Renal cortex interstitium (tissue), 11 donors: ENCODE data around the gene GRK6. TPM values are rescaled to one million over a fixed set of nuclear protein-coding genes. Genes with fewer than 3 reads are reported as not detected.
A peak's percentile ranks its signal among the peaks of the same experiment; 100 is the strongest.

Source experiments
- DNase-seq, 11 donors: peaks; one replicate each; pipeline ENCODE4 v3.0.0-alpha.2; 2013; ENCODE audit warnings: low read depth in 9 of 11, low spot score in 4 of 11; ENCODE audit errors: extremely low read depth in 1 of 11
- polyA plus RNA-seq, 3 donors: library from polyadenylated mRNA; unstranded; fragments of 120-200 nt; gene quantifications; one replicate each; pipeline ENCODE4 v1.2.1, GENCODE V29; 2013; ENCODE audit not compliant: insufficient read length in 3 of 3

The GRK6 gene
- polyA plus RNA-seq, 3 donors, result 21.2 to 31.2 (median 30.8) TPM

DNA sequence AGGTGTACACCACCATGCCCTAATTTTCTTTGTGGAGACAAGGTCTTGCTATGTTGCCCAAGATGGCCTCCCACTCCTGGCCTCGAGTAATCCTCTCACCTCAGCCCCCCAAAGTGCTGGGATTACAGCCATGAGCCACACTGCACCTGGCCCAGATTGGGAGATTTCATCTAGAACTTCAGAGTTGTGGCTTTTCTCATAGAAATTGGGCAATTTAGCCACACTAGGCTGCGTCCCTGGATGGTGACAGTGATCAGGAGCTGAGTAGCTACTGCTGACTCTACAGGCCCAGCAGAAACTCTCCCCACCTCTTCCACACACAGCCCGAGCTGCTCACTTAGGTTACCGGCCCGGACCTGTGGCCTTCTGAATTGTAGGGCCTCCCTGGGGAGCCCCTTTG, 33.7 kb upstream of the GRK6 start:
- DNase-seq, result no peak

DNA sequence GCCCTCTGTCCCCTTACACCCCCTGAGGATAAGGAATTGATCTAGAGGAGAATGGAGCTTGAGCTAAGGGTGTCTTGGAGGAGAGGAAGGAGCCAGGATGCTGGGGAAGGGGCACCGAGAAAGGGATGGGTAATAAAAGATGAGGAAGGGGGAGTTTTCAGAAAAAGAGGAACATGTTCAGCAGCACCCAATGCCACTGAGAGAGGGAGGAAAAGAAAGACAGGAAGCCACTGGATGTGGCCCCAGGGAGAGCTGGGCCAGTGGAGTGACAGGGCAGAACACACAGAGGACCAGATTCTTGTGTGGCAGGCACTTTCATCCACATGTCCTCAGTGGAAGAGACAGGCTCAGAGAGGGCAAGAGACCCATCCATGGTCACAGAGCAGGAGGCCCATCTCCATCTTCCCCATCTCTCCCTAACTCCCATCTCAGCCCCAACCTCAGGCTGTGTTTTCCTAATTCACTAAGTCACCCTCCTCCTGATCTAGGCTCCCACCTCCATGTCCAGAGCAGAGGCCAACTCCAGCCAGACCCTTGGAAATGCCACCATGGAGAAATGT, 33.2 kb upstream of the GRK6 start:
- no peak for DNase-seq

DNA sequence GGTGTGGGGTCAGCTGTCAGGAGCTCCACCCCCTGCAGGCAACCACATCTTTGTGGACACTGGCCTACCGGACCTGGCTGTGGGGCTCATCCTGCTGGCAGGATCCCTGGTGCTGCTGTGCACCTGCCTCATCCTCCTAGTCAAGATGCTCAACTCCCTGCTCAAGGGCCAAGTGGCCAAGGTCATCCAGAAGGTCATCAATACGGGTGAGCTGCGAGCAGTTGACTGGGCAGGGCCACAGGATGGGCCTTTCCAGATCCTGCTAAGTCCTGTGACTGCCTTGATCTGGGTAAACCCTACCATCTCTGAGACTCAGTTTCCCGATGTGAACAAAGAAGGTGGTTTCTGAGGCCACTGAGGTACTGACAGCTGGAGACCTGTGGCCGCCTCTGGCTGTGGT, 32.5 kb upstream of the GRK6 start:
- DNase-seq, result no peak

DNA sequence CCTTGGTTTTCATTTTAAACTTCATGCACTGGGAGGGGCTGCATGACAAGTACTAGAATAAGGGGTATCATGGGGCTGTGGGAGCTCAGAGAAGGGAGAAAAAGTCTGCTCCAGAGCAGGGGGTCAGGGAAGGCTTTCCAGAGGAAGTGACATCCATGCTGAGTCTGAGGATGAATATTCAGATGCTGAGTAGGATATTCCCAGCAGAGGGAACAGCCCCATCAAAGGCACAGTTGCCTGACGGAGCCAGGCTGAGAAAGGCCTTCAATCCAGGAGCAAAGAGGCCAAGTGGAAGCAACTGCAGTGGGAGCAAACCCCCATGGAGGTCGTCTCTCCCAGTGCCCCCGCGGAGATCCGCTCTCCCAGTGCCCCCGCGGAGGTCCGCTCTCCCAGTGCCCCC, 30.4 kb upstream of the GRK6 start:
- no peak for DNase-seq

DNA sequence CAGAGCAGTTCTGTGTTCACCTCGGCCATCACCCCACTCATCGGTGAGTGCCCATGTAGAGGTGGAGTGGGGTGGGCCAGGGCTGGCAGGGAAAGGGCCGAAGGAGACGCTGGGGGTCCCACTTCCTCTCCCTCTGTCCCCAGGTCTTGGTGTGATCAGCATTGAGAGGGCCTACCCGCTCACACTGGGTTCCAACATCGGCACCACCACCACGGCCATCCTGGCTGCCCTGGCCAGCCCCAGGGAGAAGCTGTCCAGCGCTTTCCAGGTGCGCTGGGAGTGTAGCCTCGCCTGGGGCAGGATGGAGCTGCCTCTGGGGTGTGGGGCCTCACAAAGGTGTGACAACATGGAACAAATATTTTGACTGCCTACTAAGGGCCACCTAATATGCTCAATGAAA, 29.7 kb upstream of the GRK6 start:
- no peak for DNase-seq

DNA sequence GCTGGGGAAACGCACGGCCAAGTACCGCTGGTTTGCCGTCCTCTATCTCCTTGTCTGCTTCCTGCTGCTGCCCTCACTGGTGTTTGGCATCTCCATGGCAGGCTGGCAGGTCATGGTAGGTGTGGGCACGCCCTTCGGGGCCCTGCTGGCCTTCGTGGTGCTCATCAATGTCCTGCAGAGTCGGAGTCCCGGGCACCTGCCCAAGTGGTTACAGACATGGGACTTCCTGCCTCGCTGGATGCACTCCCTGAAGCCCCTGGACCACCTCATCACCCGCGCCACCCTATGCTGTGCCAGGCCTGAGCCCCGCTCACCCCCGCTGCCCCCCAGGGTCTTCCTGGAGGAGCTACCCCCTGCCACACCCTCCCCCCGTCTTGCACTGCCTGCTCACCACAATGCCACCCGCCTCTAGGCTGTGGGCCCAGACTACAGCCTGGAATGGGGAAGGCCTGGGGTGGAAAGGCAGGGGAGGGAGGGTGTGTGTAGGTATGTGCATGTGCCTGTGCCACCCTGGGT, 28.5 kb upstream of the GRK6 start:
- no peak for DNase-seq

DNA sequence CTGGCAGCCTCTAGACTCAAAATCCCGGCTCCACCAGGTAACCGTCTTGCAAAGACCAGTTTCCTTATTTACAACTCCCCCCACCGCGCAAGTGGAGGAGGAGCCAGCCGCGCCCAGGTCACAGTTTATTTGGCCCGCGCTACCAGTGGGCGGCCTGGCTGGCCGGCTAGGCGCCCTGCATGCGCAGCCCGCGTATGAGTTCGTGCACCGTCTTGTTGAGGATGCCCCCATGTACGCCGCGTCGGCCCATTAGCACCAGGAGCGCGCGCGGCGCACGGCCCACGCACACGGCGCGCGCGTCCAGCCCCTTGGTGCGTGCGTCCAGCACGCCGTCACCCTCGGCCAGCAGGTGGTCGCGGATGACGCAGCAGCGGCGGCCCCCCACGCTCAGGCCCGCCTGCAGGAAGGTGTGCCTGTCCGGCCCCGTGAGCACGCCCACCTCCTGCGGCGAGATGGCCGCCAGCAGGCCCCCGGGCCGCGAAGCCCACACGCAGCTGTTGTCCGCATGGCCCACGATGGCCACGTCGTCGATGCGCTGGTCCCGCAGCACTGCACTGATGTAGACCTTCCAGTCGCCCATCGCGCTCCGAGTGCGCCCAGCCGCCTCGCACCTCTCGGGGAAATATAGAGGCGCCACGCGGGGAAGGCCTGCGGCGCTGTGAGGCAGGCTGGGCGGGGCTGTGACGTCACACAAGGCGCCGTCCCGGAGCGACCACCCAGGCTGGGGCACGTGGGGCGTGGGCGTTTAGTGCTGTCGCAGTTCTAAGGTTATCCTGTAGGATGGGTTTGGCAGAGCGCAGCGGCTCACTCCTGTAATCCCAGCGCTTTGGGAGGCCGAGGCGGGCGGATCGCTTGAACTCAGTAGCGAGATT, 26.2 kb upstream of the GRK6 start, which contains the start of gene PFN3:
Gene PFN3 (minus strand): TSS at position 665 of the 872 bp plus-strand sequence. CDS start 85 bp downstream, at position 580.
- DNase-seq, result peak in 1 of 11 donors; percentile 58

DNA sequence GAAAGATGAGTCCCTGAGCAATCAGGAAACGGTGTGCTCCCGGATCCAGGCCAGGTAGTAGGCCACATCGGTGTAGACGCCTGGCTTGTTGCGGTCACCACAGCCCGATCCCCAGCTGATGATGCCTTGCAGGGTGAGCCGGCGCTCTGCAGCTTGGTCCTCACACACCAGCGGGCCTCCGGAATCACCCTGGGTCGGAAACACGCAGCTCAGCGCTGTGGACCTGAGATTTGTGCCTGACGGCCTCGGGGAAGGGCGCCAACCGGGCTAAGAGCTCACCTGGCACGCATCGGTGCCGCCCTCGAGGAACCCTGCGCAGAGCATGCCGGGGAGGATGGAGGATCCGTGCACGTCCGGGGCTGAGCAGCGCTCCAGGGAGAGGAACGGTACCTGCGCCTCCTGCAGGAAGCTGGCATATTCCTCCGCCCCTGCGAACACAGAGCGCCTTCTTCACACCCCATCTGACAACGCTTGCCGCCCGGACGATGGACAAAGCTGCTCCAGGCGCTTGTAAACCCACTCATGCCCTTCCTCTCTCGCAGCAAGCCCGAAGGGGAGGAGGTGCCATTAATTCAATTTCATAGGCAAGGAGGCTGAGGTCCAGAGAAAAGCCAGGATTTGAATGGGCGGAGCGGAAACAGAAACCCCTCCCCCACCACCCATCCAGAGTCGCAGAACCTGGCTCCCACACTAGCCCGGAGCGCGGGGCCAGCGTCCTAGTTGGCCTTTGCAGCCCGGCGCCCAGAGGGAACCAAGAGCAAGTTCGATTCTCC, 24.0 kb upstream of the GRK6 start:
- DNase-seq, result peak in 3 of 11 donors; percentile 51 to 56 (median 54)

DNA sequence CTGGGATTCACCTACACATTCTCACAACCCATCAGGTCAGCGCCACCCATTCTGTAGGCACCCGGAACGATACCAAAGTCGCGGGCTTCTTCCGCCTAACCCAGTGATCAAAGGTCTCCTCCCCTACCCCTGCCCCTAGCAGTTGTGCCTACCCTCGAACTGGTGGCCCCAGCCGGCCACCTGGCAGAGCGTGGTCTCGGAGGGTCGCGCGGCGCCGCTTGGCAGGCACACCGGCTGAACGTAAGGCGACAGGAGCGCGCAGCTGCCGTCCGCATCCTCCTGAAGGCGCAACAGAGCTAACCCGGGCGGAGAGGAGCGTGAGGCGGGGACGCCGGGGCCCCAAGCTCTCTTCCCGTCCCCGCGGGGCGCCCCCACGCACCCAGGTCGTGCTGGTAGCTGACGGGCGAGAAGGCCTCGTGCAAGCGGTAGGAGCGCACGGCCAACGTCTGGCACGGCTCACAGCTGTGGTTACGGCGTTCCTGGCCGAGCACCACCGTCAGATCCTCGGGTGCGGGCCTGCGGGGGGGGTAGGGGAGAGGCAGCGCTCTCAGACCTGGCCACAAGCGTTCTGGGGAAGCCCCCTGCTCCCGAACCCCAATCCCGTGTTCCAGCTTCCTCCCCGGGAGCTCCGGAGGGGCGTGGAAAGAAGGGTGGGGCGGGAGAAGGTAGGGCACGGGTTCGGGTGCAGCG, 23.2 kb upstream of the GRK6 start:
- DNase-seq, result no peak

DNA sequence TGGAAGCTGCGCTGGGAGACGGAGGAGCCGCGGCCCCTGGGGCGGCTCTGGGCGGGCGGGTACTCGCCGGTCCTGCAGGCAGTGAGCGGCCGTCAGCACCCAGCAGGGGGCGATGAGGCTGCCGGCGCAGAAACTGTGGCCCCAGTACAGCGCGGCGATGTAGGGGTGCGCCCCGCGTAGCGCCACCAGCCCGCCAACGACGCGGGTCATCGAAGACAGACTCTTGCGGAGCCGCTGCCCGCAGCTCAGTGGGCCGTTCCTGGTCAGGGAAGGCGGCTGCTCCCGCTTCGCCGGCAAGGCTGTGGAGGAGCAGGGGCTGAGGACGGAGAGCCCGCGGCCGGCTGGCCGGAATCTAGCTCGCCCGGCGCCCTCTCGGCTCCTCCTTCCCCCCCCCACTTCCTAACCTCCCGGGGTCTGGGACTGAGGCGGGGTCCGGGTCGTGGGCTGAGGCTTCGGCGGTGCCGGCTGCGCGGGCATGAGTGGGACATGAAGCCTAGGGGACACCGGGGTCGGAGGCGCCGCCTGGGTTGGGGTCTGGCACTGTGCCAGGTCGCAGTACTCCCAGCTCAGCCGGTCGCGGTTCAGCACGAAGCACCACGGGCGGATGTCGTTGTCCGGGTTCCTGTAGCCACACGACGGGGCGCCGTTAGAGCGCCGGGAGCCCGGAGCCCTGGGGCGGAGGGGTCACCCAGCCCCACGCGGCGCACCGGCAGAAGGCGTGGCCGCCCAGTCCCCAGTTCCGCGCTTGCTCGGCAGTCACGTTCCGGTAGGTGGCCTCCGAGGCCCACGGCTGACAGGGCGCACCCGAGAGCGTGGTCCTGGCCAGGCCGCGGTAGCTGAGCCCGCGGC, 22.5 kb upstream of the GRK6 start:
- peak in 3 of 11 donors; percentile 57 to 67 (median 63) for DNase-seq

DNA sequence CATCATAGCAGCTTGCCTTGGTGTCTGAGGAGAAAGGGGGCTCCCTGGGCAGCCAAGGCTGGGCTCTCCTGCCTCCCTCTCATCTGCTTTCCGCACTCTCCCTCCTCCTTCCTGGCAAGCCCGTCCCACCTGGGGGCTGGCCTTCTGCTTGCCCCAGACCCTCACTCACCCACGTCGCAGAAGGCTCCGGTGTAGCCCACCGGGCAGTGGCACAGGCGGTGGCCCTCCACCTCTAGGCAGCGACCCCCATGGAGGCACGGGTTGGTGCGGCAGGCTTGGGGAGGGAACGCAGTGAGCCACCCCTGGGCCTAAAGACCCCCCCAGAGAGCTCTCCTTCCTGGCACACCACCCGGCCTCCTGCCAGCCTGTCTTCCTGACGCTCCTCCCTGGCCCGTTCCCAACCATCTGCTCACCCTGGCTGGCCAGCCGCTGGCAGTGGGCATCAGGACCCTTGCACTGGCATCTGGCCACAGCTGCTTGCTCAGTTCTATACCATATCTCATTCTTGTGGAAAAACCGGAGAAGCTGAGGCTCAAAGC, 21.8 kb upstream of the GRK6 start:
- no peak for DNase-seq

DNA sequence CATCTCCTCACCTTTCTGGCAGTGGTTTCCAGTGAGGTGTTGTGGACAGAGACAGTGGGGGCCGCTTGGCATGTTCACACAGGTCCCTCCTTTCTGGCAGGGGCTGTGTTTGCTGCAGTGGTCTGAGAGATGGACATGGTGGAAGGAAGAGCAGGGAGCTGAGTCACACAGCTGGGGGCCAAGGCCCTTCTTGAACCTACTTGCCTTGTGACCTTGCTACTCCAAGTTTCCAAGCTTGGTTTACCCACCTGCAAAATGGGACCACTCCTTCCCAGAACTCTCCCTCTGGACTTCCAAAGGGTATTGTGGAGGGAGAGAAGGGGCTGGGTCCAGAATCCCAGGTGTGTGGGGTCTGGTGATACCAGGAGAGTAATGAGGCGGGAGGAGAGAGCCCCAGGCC, 21.2 kb upstream of the GRK6 start:
- no peak for DNase-seq

DNA sequence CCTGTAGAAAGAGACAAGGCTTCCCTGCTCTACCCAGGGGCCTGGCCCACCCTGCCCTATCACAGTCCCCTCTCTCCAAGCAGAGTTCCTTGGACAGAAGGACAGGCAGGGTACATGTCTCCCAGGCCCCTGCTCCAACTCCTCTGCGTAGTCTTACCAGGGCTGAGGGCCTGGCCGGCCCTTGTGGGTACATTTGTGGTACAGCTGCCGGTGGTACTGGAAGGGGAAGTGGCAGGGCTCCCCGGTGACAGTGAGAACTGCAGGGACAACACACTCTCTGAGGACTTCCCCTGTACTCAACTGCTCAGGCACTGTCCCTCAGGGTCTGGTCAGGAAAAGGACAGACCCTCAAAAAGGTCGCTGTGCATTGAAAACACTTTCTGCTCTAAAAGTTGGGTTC, 20.7 kb upstream of the GRK6 start:
- no peak for DNase-seq

DNA sequence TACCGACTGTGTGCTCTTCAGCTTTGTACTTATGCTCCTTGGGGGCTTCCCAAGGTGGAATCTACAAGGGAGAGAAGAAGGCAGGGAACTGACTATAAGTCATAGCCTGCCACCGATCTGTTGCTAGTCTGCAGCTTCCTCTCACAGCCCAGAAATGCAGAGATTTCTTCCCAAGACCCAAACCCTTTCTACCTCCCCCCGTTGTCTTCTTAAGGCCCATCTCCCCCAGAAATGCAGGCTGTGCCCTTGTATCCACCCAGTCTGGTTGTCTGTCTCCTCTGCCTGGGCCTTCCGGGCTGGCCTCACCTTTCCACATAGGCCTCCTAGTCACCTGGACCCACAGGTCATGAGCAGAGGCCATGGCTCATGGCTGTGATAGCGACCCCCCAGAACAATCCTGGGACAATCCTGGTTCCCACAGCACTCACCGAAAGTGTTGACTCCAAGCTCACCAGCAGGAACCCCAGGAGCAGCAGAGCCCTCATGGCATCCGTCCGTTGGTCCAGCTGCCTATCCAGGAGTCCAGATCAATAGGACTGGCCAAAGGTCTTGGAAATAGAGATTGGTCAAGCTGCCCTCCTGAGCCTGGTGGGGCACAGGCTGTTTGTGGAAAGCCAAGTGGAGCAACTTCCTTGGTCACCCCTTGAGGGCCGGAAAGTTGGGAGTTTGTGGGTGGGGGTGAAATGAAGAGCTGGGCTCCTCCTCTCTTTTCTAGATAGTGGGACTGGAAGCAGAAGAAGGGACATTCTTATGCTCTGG, 17.3 kb upstream of the GRK6 start, which contains the start of gene F12:
Gene F12 (minus strand): TSS at position 522 of the 759 bp plus-strand sequence. CDS start 37 bp downstream, at position 485.
- DNase-seq, result no peak

DNA sequence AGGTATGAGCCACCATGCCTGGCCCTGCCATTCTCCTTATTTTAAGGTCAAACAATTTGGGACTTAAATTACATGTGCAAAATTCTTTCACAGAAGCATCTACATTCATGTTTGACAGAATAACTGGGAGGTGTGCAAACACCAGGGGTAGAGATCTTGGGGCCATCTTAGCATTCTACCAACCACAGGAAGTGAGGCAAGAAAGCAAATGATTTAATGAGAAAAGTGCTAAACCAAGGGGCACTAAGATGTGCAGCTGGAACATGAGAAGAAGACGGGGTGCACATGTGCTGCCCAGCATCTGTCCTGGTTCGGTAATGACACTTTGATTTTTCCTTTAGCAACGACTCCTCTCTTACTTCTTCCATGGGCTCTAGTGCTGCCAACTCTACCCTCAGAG, 15.9 kb upstream of the GRK6 start:
- no peak for DNase-seq

DNA sequence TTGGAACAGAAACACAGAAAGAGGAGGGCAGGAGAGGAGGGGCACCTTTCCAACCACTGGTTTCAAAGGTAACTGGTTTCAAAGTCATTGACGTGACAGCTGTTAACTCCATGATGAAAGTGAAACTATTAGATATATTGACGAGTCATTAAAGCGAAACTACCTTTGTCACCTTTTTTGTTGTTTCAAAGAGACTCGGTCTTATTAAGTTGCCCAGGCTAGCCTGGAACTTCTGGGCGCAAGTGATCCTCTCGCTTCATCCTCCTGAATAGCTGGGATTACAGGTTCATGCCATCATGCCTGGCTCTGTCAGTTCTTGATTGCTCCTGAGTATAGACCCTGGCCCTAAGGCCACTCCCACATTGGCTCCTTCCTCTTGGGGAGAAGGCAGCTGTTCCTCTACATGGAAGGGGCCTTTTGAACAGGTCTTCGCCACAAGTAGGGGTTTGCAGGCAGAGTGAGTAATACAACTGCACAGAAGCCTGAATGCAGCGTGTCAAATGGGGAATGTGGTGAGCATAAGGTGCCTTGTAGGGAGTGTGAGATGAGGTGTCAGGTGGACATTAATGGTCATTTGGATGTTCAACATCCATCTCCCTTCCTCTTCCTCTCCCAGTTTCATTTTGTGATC, 13.8 kb upstream of the GRK6 start:
- no peak for DNase-seq

DNA sequence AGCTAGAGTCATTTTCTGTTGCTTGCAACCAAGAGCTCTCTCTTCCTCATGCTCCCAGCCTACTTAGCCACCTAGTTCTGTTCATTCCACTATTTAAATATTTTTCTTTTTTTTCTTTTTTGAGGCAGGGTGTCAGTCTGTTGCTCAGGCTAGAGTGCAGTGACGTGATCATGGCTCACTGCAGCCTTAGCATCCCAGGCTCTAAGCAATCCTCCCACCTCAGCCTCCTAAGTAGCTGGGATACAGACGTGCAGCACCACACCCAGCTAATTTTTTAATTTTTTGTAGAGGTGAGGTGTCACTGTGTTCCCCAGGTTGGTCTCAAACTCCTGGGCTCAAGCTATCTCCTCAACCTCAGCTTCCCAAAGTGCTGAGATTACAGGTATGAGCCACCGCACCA, 12.0 kb upstream of the GRK6 start:
- DNase-seq, result no peak
